ENCODE measurements around the gene KRTAP26-1.

The KRTAP26-1 gene

DNA sequence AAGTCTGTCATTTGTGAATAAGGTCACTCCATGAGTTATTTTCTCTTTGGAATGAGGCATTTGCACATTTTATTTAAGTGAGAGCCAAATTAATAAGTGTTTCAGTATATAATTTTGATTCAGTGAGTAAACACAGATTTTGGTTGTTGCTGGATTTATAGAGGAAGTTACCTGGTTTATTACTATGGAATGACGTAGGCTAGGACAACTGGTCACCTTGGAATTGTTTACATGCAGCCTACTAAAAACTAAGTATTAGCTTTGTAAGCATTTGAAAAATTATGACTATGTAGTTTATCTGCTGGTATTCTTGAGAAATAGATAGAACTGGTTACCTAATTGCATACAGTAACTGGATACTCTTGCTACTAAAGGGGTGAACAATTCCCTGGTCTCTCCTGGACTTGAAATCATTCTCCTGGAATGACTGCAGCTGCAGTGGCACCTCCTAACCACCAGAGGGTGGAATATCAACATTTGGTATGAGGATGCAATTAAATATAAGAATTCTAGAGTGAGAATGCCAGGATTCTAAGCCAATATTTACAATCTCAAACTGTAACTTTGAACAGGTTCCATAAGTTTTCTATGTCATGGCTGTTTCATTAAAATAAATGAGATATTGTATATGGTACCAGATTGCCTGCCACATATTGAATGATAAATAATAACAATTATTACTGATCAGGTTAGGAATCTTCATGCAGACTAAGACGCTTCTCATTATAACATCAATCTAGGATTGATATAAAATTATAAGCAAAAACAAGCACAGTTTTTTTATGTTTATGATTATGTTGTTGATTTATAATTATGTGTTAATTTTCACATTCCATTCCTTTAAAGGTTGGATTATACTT lies 20.8 kb upstream of the KRTAP26-1 start:
- no peak overlapping the region for H3K4me3 ChIP-seq
- TF ChIP-seq, protein P1, sequence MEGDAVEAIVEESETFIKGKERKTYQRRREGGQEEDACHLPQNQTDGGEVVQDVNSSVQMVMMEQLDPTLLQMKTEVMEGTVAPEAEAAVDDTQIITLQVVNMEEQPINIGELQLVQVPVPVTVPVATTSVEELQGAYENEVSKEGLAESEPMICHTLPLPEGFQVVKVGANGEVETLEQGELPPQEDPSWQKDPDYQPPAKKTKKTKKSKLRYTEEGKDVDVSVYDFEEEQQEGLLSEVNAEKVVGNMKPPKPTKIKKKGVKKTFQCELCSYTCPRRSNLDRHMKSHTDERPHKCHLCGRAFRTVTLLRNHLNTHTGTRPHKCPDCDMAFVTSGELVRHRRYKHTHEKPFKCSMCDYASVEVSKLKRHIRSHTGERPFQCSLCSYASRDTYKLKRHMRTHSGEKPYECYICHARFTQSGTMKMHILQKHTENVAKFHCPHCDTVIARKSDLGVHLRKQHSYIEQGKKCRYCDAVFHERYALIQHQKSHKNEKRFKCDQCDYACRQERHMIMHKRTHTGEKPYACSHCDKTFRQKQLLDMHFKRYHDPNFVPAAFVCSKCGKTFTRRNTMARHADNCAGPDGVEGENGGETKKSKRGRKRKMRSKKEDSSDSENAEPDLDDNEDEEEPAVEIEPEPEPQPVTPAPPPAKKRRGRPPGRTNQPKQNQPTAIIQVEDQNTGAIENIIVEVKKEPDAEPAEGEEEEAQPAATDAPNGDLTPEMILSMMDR (IDR thresholded peaks at IDR 0.05) = peak; percentile 44
- no peak for DNase-seq (ENCODE audit: low spot score)
- no peak overlapping the region for H3K27ac ChIP-seq

DNA sequence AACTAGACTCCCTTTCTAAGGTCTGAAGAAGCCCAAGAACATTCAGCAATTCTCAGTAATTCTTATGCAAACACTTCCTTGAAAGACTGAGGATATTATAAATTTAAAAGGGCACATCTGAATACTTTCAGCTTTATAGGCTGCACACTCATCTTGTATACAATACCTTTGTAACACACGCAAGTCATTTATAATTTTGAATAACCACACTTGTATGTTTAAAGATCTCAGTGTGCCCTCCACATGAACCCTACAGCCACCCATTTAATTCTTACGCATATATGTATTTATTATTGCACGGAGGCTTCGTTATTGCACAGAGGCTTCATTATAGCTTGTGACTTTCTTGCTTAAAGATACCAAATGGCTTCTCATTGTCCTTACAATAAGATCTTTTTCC lies 18.6 kb upstream of the KRTAP26-1 start:
- Histone ChIP-seq H3K4me3 (no peak overlapping the region), H3K27ac (no peak overlapping the region)
- no peak for DNase-seq (ENCODE audit: low spot score)
- TF ChIP-seq, protein P1 (IDR thresholded peaks at IDR 0.05) = no peak

- no peak overlapping the region for H3K4me3 ChIP-seq
- no peak overlapping the region for H3K27ac ChIP-seq
- TF ChIP-seq, protein P1 (IDR thresholded peaks at IDR 0.05) = no peak
- no peak for DNase-seq (ENCODE audit: low spot score)
Measured at GRCh38 chr21:30337772-30338171, 17.7 kb upstream of the KRTAP26-1 start.

DNA sequence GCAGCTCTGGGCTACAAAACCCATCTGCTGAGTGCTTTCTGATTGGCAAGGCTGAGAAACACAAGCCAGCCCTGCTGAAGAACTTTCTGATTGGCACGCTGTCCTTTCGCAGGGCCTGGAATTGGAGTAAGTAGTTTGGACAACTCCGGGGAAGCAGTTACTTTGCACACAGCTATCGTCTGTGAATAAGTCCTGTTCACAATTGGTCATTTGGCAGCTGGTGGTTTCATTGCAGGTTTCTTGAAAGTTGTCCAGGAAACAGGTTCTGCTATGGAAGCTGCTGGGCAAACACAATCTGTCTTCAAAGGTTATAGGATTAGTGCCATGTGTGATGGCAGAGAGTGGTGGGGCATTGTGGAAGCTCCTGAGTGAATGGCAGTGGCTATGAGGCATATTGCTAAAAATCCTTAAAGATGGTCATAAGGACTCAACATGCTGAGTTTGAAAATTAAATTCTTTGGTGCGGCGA lies 17.2 kb upstream of the KRTAP26-1 start, which contains the start of gene KRTAP27-1:
Gene KRTAP27-1 (minus strand): TSS at position 419 of the 469 bp plus-strand sequence. CDS start 26 bp downstream, at position 393.
- H3K4me3 ChIP-seq = no peak within 1 kb of the TSS
- TF ChIP-seq, protein P1 (IDR thresholded peaks at IDR 0.05) = no peak
- H3K27ac ChIP-seq = peak within 1 kb of the TSS in 1 of 2 donors; percentile 21
- no peak for DNase-seq (ENCODE audit: low spot score)

DNA sequence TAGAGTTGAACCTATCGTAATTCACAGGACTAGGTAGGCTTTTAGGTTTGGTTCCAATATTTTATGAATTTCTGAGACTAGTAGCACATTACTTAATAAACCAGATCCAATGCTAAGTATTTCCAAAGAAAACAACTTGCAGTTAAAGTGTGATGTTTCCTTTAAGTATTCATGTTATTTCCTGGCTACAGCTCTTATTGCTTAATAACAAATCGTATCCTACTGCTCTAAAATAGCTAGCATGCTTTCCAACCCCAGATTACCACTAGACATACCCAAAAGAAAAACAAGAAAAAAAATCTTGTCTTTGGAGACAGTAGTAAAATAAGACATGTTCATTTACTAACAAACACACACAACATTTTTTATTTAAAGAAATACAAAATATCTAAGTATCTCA lies 16.5 kb upstream of the KRTAP26-1 start:
- DNase-seq (ENCODE audit: low spot score) = no peak
- Histone ChIP-seq H3K4me3 (no peak overlapping the region), H3K27ac (peak overlapping the region in 1 of 2 donors; percentile 21)
- TF ChIP-seq, protein P1 (IDR thresholded peaks at IDR 0.05) = no peak

DNA sequence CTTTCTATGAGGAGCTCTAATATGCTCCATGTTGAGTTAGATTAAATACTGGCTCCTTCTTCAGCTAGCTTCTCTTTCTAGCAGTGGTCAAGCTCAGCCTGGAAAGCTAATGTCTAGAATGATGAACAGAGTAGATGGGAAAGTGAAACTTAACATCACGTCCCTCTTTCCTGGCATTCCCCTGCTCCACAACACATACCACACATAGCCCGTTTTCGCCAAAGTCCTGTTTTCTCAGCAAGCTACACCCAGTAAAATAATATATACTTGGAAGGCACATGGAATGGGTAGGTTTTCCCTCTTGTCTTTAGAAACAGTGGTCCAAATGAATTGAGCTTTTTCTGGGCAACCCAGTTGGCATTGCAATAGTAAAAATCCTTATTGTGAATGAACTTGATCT lies 13.6 kb upstream of the KRTAP26-1 start:
- no peak for DNase-seq (ENCODE audit: low spot score)
- peak overlapping the region in 1 of 2 donors; percentile 41 for H3K27ac ChIP-seq
- TF ChIP-seq, protein P1 (IDR thresholded peaks at IDR 0.05) = no peak

GRCh38 chr21:30332681-30333080 lies 12.6 kb upstream of the KRTAP26-1 start:
- no peak overlapping the region for H3K4me3 ChIP-seq
- DNase-seq (ENCODE audit: low spot score) = no peak
- no peak overlapping the region for H3K27ac ChIP-seq
- TF ChIP-seq, protein P1 (IDR thresholded peaks at IDR 0.05) = no peak

More for the DNA sequence above, 13.6 kb upstream of the KRTAP26-1 start:
- peak overlapping the region; percentile 59 for H3K4me3 ChIP-seq
